Panc1 (cell line): ENCODE data around the gene SELE. TPM values are rescaled to one million over a fixed set of nuclear protein-coding genes. Genes with fewer than 3 reads are reported as not detected.
A peak's percentile ranks its signal among the peaks of the same experiment; 100 is the strongest.

Experiments used
- ATAC-seq: fragments of 200-7000 bp; cut with Tn5 transposase; 2 replicates; pipeline ENCODE4 v1.9.1; 2020; ENCODE audit warnings: mild to moderate bottlenecking, moderate library complexity
- BruUV-seq: library from RNA; stranded (reverse); fragments of 400-500 nt; replicated peaks from 2 replicates; lab custom pipeline; 2021; lab: Mats Ljungman, UMichigan
- CTCF ChIA-PET: fragments of 300-600 bp; sonication (Branson Sonifier 250); formaldehyde crosslinking; loops from one replicate; lab custom pipeline; 2022; ENCODE audit warnings: antibody characterized with exemption; lab: Charles Lee
- POLR2A ChIA-PET: fragments of 300-600 bp; sonication (Branson Sonifier 250); formaldehyde crosslinking; loops from one replicate; lab custom pipeline; 2022; ENCODE audit warnings: antibody characterized with exemption; lab: Charles Lee
- DNase-seq: peaks from one replicate; pipeline ENCODE4 v3.0.0-alpha.2; 2010; ENCODE audit warnings: low read depth, low spot score
- H3K27ac ChIP-seq: 2 replicates; pipeline ENCODE4 v1.5.1; 2011; ENCODE audit warnings: mild to moderate bottlenecking, low read length, inconsistent platforms
- H3K27me3 ChIP-seq: fragments of 200-500 bp; sonication (Bioruptor generic); 2 replicates; pipeline ENCODE4 v1.6.0; 2014; ENCODE audit warnings: low read length, inconsistent platforms; ENCODE audit not compliant: control insufficient read depth, insufficient read depth
- H3K36me3 ChIP-seq: fragments of 200-500 bp; sonication (Bioruptor generic); 2 replicates; pipeline ENCODE4 v1.5.1; 2014; ENCODE audit warnings: inconsistent platforms, mild to moderate bottlenecking, low read length, moderate library complexity; ENCODE audit not compliant: control insufficient read depth, insufficient read depth
- H3K4me1 ChIP-seq: 2 replicates; pipeline ENCODE4 v1.5.1; 2011; ENCODE audit warnings: inconsistent platforms, mild to moderate bottlenecking, low read length, moderate library complexity; ENCODE audit not compliant: control insufficient read depth, insufficient read depth
- H3K4me3 ChIP-seq, 2 experiments: 2 replicates each; pipeline ENCODE4 v1.5.1; 2011 to 2012; ENCODE audit warnings: low read depth in 2 of 2, low read length in 2 of 2, mild to moderate bottlenecking in 2 of 2, inconsistent platforms in 1 of 2, moderate library complexity in 1 of 2
- H3K9me3 ChIP-seq: fragments of 200-500 bp; sonication (Bioruptor generic); 2 replicates; pipeline ENCODE4 v1.5.1; 2014; ENCODE audit warnings: low read depth, mild to moderate bottlenecking, inconsistent platforms, low read length, moderate library complexity; ENCODE audit not compliant: control insufficient read depth, insufficient read depth
- CTCF ChIP-seq: fragments of 450-650 bp; IDR thresholded peaks from 2 replicates; pipeline ENCODE4 v1.5.1; 2017; ENCODE audit warnings: mild to moderate bottlenecking
- POLR2AphosphoS5 ChIP-seq: IDR thresholded peaks from 2 replicates; pipeline ENCODE4 v1.6.1; 2012; ENCODE audit warnings: mild to moderate bottlenecking, low read depth, low read length, moderate library complexity
- REST ChIP-seq, 2 experiments: IDR thresholded peaks; 2 replicates each; pipeline ENCODE4 v1.6.1; 2011 to 2012; ENCODE audit warnings: low read depth in 2 of 2, control low read depth in 1 of 2, low read length in 1 of 2, mild to moderate bottlenecking in 1 of 2, moderate library complexity in 1 of 2; ENCODE audit not compliant: insufficient read depth in 1 of 2
- SIN3A ChIP-seq: IDR thresholded peaks from 2 replicates; pipeline ENCODE4 v1.6.1; 2012; ENCODE audit warnings: low read depth, mild to moderate bottlenecking, low read length, moderate library complexity, borderline replicate concordance; ENCODE audit not compliant: insufficient read depth
- TCF7L2 ChIP-seq: IDR thresholded peaks from 2 replicates; pipeline ENCODE4 v1.6.1; 2011; ENCODE audit warnings: mild to moderate bottlenecking, low read depth, low read length, inconsistent platforms
- in situ Hi-C: cut with HindIII; loops from 2 replicates; pipeline ENCODE4 v1.10.0; 2016; ENCODE audit warnings: low sequenced_read_pairs, low pct_unique_long_range_greater_than_20kb
- intact Hi-C: fragments of 100-400 bp; cut with micrococcal nuclease; formaldehyde crosslinking; loops from one replicate; pipeline ENCODE4 v1.10.0; 2022; ENCODE audit not compliant: unreplicated experiment
- total RNA-seq: library from RNA; stranded (reverse); gene quantifications from one replicate; pipeline ENCODE4 v1.2.1, GENCODE V29; 2021; ENCODE audit not compliant: unreplicated experiment

SELE gene
- total RNA-seq, 1 experiment from 2014 or later: not detected

- BruUV-seq: no TSS peak
- in situ Hi-C loops (no loop called here), intact Hi-C loops (no loop called here)
- no peaks in the 10 kb centered on the region for H3K36me3 ChIP-seq
- no peaks in the 10 kb centered on the region for H3K4me1 ChIP-seq
- H3K27me3 ChIP-seq: peaks cover 6% of the 10 kb centered on the region; the same call in 1 of the 2 replicates
- CTCF ChIA-PET: no interaction called here
- H3K27ac ChIP-seq: no peak overlapping the region
- no peak overlapping the region for H3K4me3 ChIP-seq
- no peak for DNase-seq
- TF ChIP-seq SIN3A: no peak
- no peak for TF ChIP-seq POLR2AphosphoS5
- TF ChIP-seq REST (IDR thresholded peaks at IDR 0.05; ENCODE audit: insufficient read depth in 1 of 2, low read depth in 2 of 2, low read length in 1 of 2): no peak
- 0 out of 2 replicates have a peak, but pooled peaks have one; percentile 6 for TF ChIP-seq CTCF
- TF ChIP-seq TCF7L2: no peak
- no peak for ATAC-seq
- no peaks in the 10 kb centered on the region for H3K9me3 ChIP-seq
- POLR2A ChIA-PET: no interaction called here
These were observed 19.7 kb upstream of the SELE start for GRCh38 chr1:169753549-169753948.

GRCh38 chr1:169750041-169750440 is 16.2 kb upstream of the SELE start:
- Histone ChIP-seq H3K9me3 (no peaks in the 10 kb centered on the region), H3K4me3 (no peak overlapping the region), H3K27me3 (peaks cover 3% of the 10 kb centered on the region; the same call in 1 of the 2 replicates), H3K36me3 (no peaks in the 10 kb centered on the region), H3K4me1 (no peaks in the 10 kb centered on the region), H3K27ac (no peak overlapping the region)
- no peak for TF ChIP-seq SIN3A
- TF ChIP-seq POLR2AphosphoS5: no peak
- TF ChIP-seq TCF7L2: no peak
- TF ChIP-seq CTCF: no peak
- BruUV-seq: no TSS peak
- CTCF ChIA-PET: no interaction called here
- in situ Hi-C loops (no loop called here), intact Hi-C loops (no loop called here)
- DNase-seq (no peak), ATAC-seq (no peak)
- POLR2A ChIA-PET: interaction anchor here (0.5 kb wide), 1 partner anchor 142 kb away, joined by 8 read pairs; no protein-coding TSS in a partner anchor
